ENCODE measurements around the gene RYR1.

- TF ChIP-seq CTCF (conservative IDR thresholded peaks at IDR 0.05) = no peak
- TF ChIP-seq ZFX (IDR thresholded peaks at IDR 0.05) = no peak
Measured at GRCh38 chr19:38444026-38444425, 10.5 kb downstream of the RYR1 start.

All from C4-2B (cell line).